Neural crest cell (in vitro differentiated cells): ENCODE results near the gene PRDX3. TPM values are rescaled to one million over a fixed set of nuclear protein-coding genes. Genes with fewer than 3 reads are reported as not detected.
"Not testable (repeated sequence)": the region's sequence is repeated elsewhere in the genome, so short reads cannot be mapped to it uniquely, and the experiment has no call there.

Experiments
- DNase-seq: peaks from one replicate; pipeline ENCODE4 v3.0.0; 2021; ENCODE audit warnings: low read depth, mixed read lengths, low spot score
- H3K27ac Mint-ChIP-seq: one replicate; pipeline ENCODE4 v1.8.0; 2021; ENCODE audit warnings: mild to moderate bottlenecking, mixed read lengths; ENCODE audit not compliant: unreplicated experiment
- H3K27me3 Mint-ChIP-seq: 2 replicates; pipeline ENCODE4 v1.8.0; 2021; ENCODE audit warnings: low read depth, mild to moderate bottlenecking, mixed read lengths
- H3K36me3 Mint-ChIP-seq: 2 replicates; pipeline ENCODE4 v1.8.0; 2021; ENCODE audit warnings: low read depth, mild to moderate bottlenecking, mixed read lengths
- H3K4me1 Mint-ChIP-seq: 2 replicates; pipeline ENCODE4 v1.8.0; 2021; ENCODE audit warnings: mixed read lengths
- H3K4me3 Mint-ChIP-seq: one replicate; pipeline ENCODE4 v1.8.0; 2021; ENCODE audit warnings: mild to moderate bottlenecking, mixed read lengths
- H3K9me3 Mint-ChIP-seq: 2 replicates; pipeline ENCODE4 v1.8.0; 2021; ENCODE audit warnings: mixed read lengths
- CTCF ChIP-seq: fragments of 200-600 bp; sonication (generic); conservative IDR thresholded peaks from 2 replicates; pipeline ENCODE4 v1.5.0; 2021; ENCODE audit warnings: antibody characterized with exemption, mild to moderate bottlenecking
- total RNA-seq: library from RNA; stranded (reverse); gene quantifications from 2 replicates; pipeline ENCODE4 v1.2.1, GENCODE V29; 2021

Gene PRDX3
- total RNA-seq, 1 donor from 2014 or later = 144 TPM

DNA sequence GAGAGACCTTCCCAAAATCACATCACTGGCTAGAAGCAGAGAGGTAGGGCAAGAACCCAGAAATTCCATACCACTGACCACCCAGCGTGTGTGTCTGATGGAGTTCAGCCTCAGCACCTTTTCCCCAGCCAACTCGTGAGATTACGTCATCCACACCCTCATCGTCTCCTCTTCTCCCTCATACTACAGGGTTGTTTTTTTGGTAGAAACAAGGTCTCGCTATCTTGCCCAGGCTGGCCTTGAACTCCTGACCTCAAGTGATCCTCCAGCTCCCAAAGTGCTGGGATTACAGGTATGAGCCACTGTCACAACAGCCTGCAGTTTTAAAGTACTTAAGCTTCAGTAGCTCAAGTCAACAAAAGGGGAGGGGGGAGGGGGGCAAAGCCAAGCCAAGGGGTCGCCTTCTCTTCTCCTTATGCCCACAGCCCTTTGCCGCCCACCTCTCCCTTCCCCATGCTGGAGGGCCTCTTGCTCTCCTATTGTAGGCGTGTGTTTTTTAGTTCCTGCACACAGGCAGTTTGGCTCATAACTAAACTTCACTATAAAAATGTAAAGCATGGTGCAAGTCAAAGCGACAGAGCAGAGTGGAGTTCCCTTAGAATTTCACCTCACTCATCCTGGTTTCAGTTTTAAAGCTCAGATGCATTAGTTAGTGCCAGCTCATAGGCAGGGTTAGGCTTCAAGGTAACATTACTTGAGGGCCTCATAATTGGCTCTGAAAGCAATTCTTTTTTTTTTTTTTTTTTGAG, 5.2 kb upstream of the PRDX3 start:
- H3K27me3 Mint-ChIP-seq = no peaks in the 10 kb centered on the region
- H3K36me3 Mint-ChIP-seq = no peaks in the 10 kb centered on the region
- H3K4me1 Mint-ChIP-seq = peaks cover 12% of the 10 kb centered on the region
- H3K4me3 Mint-ChIP-seq = no peak overlapping the region
- peak overlapping the region; percentile 35 for H3K27ac Mint-ChIP-seq
- no peak for DNase-seq
- no peak for TF ChIP-seq CTCF
- no peaks in the 10 kb centered on the region for H3K9me3 Mint-ChIP-seq

DNA sequence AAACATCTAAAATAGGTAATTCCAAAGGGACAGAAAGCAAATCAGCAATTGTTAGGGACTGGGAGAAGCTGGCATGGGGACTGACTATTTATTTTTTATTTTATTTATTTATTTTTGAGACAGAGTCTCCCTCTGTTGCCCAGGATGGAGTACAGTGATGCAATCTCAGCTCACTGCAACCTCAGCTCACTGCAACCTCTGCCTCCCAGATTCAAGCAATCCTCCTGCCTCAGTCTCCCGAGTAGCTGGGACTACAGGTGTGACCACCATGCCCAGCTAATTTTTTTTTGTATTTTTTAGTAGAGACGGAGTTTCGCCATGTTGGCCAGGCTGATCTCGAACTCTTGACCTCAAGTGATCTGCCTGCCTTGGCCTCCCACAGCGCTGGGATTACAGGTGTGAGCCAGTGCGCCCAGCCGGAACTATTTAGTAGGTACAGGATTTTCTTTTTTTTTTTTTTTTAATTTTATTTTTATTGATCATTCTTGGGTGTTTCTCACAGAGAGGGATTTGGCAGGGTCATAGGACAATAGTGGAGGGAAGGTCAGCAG, 2.3 kb upstream of the PRDX3 start:
- DNase-seq, H3K36me3 Mint-ChIP-seq, H3K4me3 Mint-ChIP-seq, H3K27me3 Mint-ChIP-seq, H3K9me3 Mint-ChIP-seq, H3K27ac Mint-ChIP-seq: not testable (repeated sequence)
- H3K4me1 Mint-ChIP-seq = peaks cover 33% of the 10 kb centered on the region

GRCh38 chr10:119177708-119178371, 772 bp downstream of the PRDX3 start:
- Mint-ChIP-seq H3K27me3 (no peaks in the 10 kb centered on the region), H3K4me3 (peak overlapping the region; percentile 99), H3K27ac (peak overlapping the region; percentile 100), H3K36me3 (peaks cover 9% of the 10 kb centered on the region), H3K4me1 (peaks cover 35% of the 10 kb centered on the region), H3K9me3 (no peaks in the 10 kb centered on the region)
- DNase-seq = no peak
- TF ChIP-seq CTCF = no peak

DNA sequence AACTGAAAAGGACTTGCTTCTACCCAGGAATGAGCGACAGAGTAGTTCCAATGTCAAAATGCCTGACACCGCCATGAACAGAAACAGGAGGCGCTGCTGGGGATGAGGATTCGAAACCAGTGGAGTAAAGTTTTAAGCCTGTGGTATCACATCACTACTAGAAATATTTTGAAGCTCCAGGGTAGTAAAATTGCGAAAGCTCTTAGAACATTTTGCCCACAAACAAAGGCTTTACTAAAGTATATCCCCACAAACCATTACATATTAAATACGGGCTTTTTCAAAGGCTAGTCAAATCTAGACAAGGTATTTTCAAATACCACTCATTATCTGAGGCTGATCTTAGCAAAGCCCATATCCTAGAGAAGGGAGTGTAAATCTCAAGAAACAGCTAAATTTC, 2.4 kb downstream of the PRDX3 start:
- DNase-seq = no peak
- H3K4me3 Mint-ChIP-seq = peak overlapping the region; percentile 86
- no peak overlapping the region for H3K27ac Mint-ChIP-seq
- no peaks in the 10 kb centered on the region for H3K9me3 Mint-ChIP-seq
- H3K27me3 Mint-ChIP-seq = no peaks in the 10 kb centered on the region
- H3K36me3 Mint-ChIP-seq = peaks cover 14% of the 10 kb centered on the region
- TF ChIP-seq CTCF = no peak
- H3K4me1 Mint-ChIP-seq = peaks cover 35% of the 10 kb centered on the region

GRCh38 chr10:119174109-119174508, 4.5 kb downstream of the PRDX3 start:
- DNase-seq = no peak
- peak overlapping the region; percentile 23 for H3K4me3 Mint-ChIP-seq
- H3K9me3 Mint-ChIP-seq = no peaks in the 10 kb centered on the region
- peaks cover 31% of the 10 kb centered on the region for H3K4me1 Mint-ChIP-seq
- no peak for TF ChIP-seq CTCF
- H3K36me3 Mint-ChIP-seq = peaks cover 21% of the 10 kb centered on the region
- H3K27me3 Mint-ChIP-seq = no peaks in the 10 kb centered on the region
- no peak overlapping the region for H3K27ac Mint-ChIP-seq

GRCh38 chr10:119167041-119167440, 11.6 kb downstream of the PRDX3 start:
- DNase-seq = no peak
- Mint-ChIP-seq H3K9me3 (no peaks in the 10 kb centered on the region), H3K36me3 (peaks cover 11% of the 10 kb centered on the region), H3K4me3 (peak overlapping the region; percentile 84), H3K4me1 (peaks cover 25% of the 10 kb centered on the region), H3K27ac (peak overlapping the region; percentile 69), H3K27me3 (no peaks in the 10 kb centered on the region)
- no peak for TF ChIP-seq CTCF
